Measurements from ENCODE around the gene BPI.

GRCh38 chr20:38336726-38337125, 32.8 kb downstream of the BPI start:
- TF ChIP-seq, protein P1, sequence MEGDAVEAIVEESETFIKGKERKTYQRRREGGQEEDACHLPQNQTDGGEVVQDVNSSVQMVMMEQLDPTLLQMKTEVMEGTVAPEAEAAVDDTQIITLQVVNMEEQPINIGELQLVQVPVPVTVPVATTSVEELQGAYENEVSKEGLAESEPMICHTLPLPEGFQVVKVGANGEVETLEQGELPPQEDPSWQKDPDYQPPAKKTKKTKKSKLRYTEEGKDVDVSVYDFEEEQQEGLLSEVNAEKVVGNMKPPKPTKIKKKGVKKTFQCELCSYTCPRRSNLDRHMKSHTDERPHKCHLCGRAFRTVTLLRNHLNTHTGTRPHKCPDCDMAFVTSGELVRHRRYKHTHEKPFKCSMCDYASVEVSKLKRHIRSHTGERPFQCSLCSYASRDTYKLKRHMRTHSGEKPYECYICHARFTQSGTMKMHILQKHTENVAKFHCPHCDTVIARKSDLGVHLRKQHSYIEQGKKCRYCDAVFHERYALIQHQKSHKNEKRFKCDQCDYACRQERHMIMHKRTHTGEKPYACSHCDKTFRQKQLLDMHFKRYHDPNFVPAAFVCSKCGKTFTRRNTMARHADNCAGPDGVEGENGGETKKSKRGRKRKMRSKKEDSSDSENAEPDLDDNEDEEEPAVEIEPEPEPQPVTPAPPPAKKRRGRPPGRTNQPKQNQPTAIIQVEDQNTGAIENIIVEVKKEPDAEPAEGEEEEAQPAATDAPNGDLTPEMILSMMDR (optimal IDR thresholded peaks at IDR 0.05 in 1 of 3, IDR thresholded peaks at IDR 0.05 in 1 of 3, conservative IDR thresholded peaks at IDR 0.05 in 1 of 3; ENCODE audit: extremely low read depth in 1 of 3, insufficient read depth in 2 of 3, low read length in 3 of 3) = no peak
- TF ChIP-seq EZH2 (IDR thresholded peaks at IDR 0.05; ENCODE audit: low read length) = no peak

All from keratinocyte (primary cell).